Measurements from ENCODE around the gene CCDC107. TPM values are rescaled to one million over a fixed set of nuclear protein-coding genes. Genes with fewer than 3 reads are reported as not detected.

CCDC107 gene
- total RNA-seq, 1 experiment from 2014 or later: 7.3 TPM

GRCh38 chr9:35702696-35703095 is 44.6 kb downstream of the CCDC107 start:
- no peak for DNase-seq (ENCODE audit: low read depth)

DNA sequence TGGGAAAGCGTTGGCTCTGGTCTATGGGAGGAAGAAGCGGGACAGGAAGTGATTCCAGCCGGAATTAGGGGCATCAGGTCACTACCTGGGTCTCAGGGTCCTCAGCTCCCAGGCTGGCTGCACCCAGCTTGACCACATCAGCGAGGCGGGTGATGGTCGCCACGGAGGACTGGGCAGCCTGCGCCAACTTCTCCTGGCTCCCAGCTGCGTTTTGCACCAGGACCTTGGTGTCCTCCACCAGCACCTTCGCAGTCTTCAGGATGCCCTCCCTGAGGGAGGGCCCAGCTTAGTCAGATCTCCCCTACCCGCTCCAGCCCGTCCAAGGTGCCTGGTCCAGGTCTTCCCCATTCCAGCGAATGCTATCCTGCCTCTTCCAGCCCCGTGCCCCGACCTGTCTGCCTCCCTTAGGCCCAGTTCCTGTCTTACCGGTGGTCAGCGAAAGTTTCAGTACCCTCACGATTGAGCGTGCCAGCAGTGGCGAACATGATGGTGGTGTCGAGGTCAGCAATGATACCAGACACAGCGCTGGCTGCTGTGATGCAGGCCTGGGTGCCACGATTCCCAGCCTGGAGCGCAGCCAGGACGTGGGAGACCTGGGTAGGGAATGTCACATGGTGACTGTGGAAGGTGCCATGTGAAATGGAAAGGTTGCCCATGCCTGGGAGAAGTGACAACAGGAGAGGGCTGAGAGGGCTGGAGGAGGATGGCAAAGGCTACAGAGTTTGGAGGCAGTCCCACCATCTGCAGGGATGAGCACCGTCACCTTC is 46.0 kb downstream of the CCDC107 start:
- DNase-seq (ENCODE audit: low read depth): no peak

GRCh38 chr9:35705372-35705771 is 47.3 kb downstream of the CCDC107 start:
- DNase-seq (ENCODE audit: low read depth): no peak

DNA sequence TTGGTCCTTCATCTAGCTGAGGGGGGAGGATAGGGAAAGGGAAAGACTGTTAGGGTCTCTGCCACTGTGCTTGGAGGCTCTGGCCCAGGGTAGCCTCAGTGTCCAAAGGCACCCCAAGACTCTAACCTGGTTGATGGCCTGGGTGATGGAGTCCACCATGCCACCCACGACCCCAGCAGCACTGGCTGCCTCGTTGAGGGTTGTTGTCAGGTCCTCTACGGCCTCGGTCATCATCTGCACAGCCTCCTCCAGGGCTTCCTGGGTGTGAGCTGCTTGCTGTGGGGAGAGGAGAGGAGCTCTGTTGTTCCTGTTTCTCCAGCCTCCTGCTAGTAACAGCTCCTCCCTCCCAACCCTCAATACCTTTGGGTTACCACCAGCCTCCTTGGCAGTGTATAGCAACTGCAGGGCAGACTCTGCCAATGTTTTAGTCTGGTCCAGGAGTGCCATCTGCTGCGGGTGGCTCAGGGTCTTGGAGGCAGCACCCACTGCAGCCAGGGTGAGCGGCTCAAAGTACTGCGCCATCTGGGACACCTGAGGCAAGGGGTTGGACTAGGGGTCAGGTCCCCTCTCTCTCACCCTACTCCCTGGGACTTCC is 47.8 kb downstream of the CCDC107 start:
- DNase-seq (ENCODE audit: low read depth): no peak

- DNase-seq (ENCODE audit: low read depth): no peak
These were observed 48.9 kb downstream of the CCDC107 start for GRCh38 chr9:35706951-35707350.

GRCh38 chr9:35708146-35708545 is 50.1 kb downstream of the CCDC107 start:
- DNase-seq (ENCODE audit: low read depth): no peak

- no peak for DNase-seq (ENCODE audit: low read depth)
These were observed 52.9 kb downstream of the CCDC107 start for GRCh38 chr9:35710818-35711500.

Other genes with a start within 250 kb of the CCDC107 start
- 11.5 and 24.3 TPM in 2 replicates for gene RUSC2, start 168.2 kb upstream of the CCDC107 start, total RNA-seq (2014; rRNA removed; shearing (Covaris generic))
- 7.1 and 11.0 TPM in 2 replicates for gene TESK1, start 53.0 kb upstream of the CCDC107 start, total RNA-seq (2014; rRNA removed; shearing (Covaris generic))
- gene CD72, start 39.9 kb upstream of the CCDC107 start, total RNA-seq (2014; rRNA removed; shearing (Covaris generic)): 0.05 and 4.1 TPM in 2 replicates
- gene SIT1, start 7.4 kb upstream of the CCDC107 start, total RNA-seq (2014; rRNA removed; shearing (Covaris generic)): not detected in 2 replicates
- gene RMRP, start 273 bp upstream of the CCDC107 start, total RNA-seq (2014; rRNA removed; shearing (Covaris generic)): 4,274 and 18,093 TPM in 2 replicates
- gene ARHGEF39, start 6.9 kb downstream of the CCDC107 start, total RNA-seq (2014; rRNA removed; shearing (Covaris generic)): 3.0 and 5.7 TPM in 2 replicates
- gene CA9, start 15.6 kb downstream of the CCDC107 start, total RNA-seq (2014; rRNA removed; shearing (Covaris generic)): 38.2 and 67.0 TPM in 2 replicates
- gene TPM2, start 31.6 kb downstream of the CCDC107 start, total RNA-seq (2014; rRNA removed; shearing (Covaris generic)): 7.0 and 12.1 TPM in 2 replicates
- 110 and 215 TPM in 2 replicates for gene TLN1, start 73.9 kb downstream of the CCDC107 start, total RNA-seq (2014; rRNA removed; shearing (Covaris generic))
- 133 and 168 TPM in 2 replicates for gene CREB3, start 74.4 kb downstream of the CCDC107 start, total RNA-seq (2014; rRNA removed; shearing (Covaris generic))
- gene GBA2, start 90.9 kb downstream of the CCDC107 start, total RNA-seq (2014; rRNA removed; shearing (Covaris generic)): 19.6 and 22.2 TPM in 2 replicates
- gene RGP1, start 91.0 kb downstream of the CCDC107 start, total RNA-seq (2014; rRNA removed; shearing (Covaris generic)): 17.5 and 22.4 TPM in 2 replicates
- gene MSMP, start 96.0 kb downstream of the CCDC107 start, total RNA-seq (2014; rRNA removed; shearing (Covaris generic)): not detected in 2 replicates
- 4.4 and 7.6 TPM in 2 replicates for gene NPR2, start 133.3 kb downstream of the CCDC107 start, total RNA-seq (2014; rRNA removed; shearing (Covaris generic))
- 0.86 and 2.3 TPM in 2 replicates for gene SPAG8, start 154.0 kb downstream of the CCDC107 start, total RNA-seq (2014; rRNA removed; shearing (Covaris generic))
- gene HINT2, start 156.8 kb downstream of the CCDC107 start, total RNA-seq (2014; rRNA removed; shearing (Covaris generic)): 53.5 and 92.9 TPM in 2 replicates
- not detected in 2 replicates for gene FAM221B, start 170.4 kb downstream of the CCDC107 start, total RNA-seq (2014; rRNA removed; shearing (Covaris generic))
- gene TMEM8B, start 170.9 kb downstream of the CCDC107 start, total RNA-seq (2014; rRNA removed; shearing (Covaris generic)): 1.9 and 4.2 TPM in 2 replicates
- gene OR13J1, start 212.1 kb downstream of the CCDC107 start, total RNA-seq (2014; rRNA removed; shearing (Covaris generic)): not detected in 2 replicates
- 1.6 and 3.1 TPM in 2 replicates for gene HRCT1, start 247.9 kb downstream of the CCDC107 start, total RNA-seq (2014; rRNA removed; shearing (Covaris generic))

Data from M059J (cell line).